Stimulated activated naive CD4-positive, alpha-beta T cell treated with Interleukin-2 at 50 U/mL for 16 hours (primary cell): Measurements from ENCODE around the gene SEMA5B.

Source experiments
- DNase-seq: peaks from one replicate; lab custom pipeline; 2025; lab: John Stamatoyannopoulos, UW

Gene SEMA5B

GRCh38 chr3:122993124-122993978 lies 34.2 kb downstream of the SEMA5B start:
- no peak for DNase-seq

- no peak for DNase-seq
Measured at GRCh38 chr3:122992676-122993075, 34.9 kb downstream of the SEMA5B start.

GRCh38 chr3:122992133-122992532 lies 35.4 kb downstream of the SEMA5B start:
- DNase-seq, result no peak

GRCh38 chr3:122991236-122991985 lies 36.2 kb downstream of the SEMA5B start:
- DNase-seq, result no peak

GRCh38 chr3:122989856-122990575 lies 37.5 kb downstream of the SEMA5B start:
- no peak for DNase-seq

- no peak for DNase-seq
Measured at GRCh38 chr3:122988508-122988907, 39.1 kb downstream of the SEMA5B start.

GRCh38 chr3:122987736-122988319 lies 39.7 kb downstream of the SEMA5B start:
- DNase-seq, result no peak

GRCh38 chr3:122987231-122987630 lies 40.3 kb downstream of the SEMA5B start:
- DNase-seq, result no peak

GRCh38 chr3:122986693-122987179 lies 40.8 kb downstream of the SEMA5B start:
- no peak for DNase-seq

GRCh38 chr3:122985539-122985938 lies 42.0 kb downstream of the SEMA5B start:
- no peak for DNase-seq

- DNase-seq, result no peak
Measured at GRCh38 chr3:122984650-122985049, 42.9 kb downstream of the SEMA5B start.

GRCh38 chr3:122984007-122984406 lies 43.6 kb downstream of the SEMA5B start:
- no peak for DNase-seq

- no peak for DNase-seq
Measured at GRCh38 chr3:122982216-122983185, 45.1 kb downstream of the SEMA5B start.

- DNase-seq, result no peak
Measured at GRCh38 chr3:122979211-122979610, 48.4 kb downstream of the SEMA5B start.

- no peak for DNase-seq
Measured at GRCh38 chr3:122978569-122978968, 49.0 kb downstream of the SEMA5B start.

- no peak for DNase-seq
Measured at GRCh38 chr3:122977746-122978466, 49.7 kb downstream of the SEMA5B start.

- DNase-seq, result no peak
Measured at GRCh38 chr3:122975924-122976293, 51.7 kb downstream of the SEMA5B start.

GRCh38 chr3:122975163-122975923 lies 52.2 kb downstream of the SEMA5B start:
- no peak for DNase-seq

GRCh38 chr3:122974764-122975162 lies 52.8 kb downstream of the SEMA5B start:
- DNase-seq, result no peak
